Sigmoid colon (tissue), 7 donors: ENCODE data around the gene PAK5. TPM values are rescaled to one million over a fixed set of nuclear protein-coding genes. Genes with fewer than 3 reads are reported as not detected.

ENCODE experiments used
- DNase-seq: peaks from one replicate; pipeline ENCODE4 v3.0.0-alpha.2; 2019
- H3K27ac ChIP-seq, 4 donors: fragments of 200-600 bp; sonication (generic); one replicate each; pipeline ENCODE4 v1.5.1; 2016 to 2019; ENCODE audit warnings: mild to moderate bottlenecking in 1 of 4
- H3K27me3 ChIP-seq, 3 donors: fragments of 200-600 bp; sonication (generic); one replicate each; pipeline ENCODE4 v1.5.1; 2019; ENCODE audit warnings: mild to moderate bottlenecking in 1 of 3
- H3K36me3 ChIP-seq, 4 donors: fragments of 200-600 bp; sonication (generic); one replicate each; pipeline ENCODE4 v1.5.1; 2016 to 2019
- H3K4me1 ChIP-seq, 4 donors: fragments of 200-600 bp; sonication (generic); one replicate each; pipeline ENCODE4 v1.5.1; 2017 to 2019
- H3K4me3 ChIP-seq, 4 donors: fragments of 200-600 bp; sonication (generic); one replicate each; pipeline ENCODE4 v1.5.1; 2017 to 2019; ENCODE audit warnings: mild to moderate bottlenecking in 2 of 4, moderate library complexity in 1 of 4
- H3K9me3 ChIP-seq, 4 donors: fragments of 200-600 bp in 3 of 4; sonication (generic) in 3 of 4; one replicate each; pipeline versions ENCODE4 v1.5.1 to v1.6.1; 2013 to 2019
- CTCF ChIP-seq, 4 experiments: fragments of 450-650 bp in 3 of 4; fragments of 200-600 bp in 1 of 4; IDR thresholded peaks; one replicate each; pipeline ENCODE4 v1.5.1; 2016 to 2019; ENCODE audit warnings: antibody characterized with exemption in 4 of 4, mild to moderate bottlenecking in 3 of 4, moderate library complexity in 2 of 4
- EP300 ChIP-seq, 4 donors: sonication (generic); formaldehyde crosslinking; IDR thresholded peaks; one replicate each; pipeline ENCODE4 v1.6.1; 2017; ENCODE audit warnings: antibody characterized with exemption in 4 of 4
- POLR2A ChIP-seq, 2 donors: fragments of 450-650 bp; IDR thresholded peaks; one replicate each; pipeline ENCODE4 v1.6.1; 2016; ENCODE audit warnings: antibody characterized with exemption in 2 of 2, mild to moderate bottlenecking in 2 of 2, moderate library complexity in 2 of 2
- POLR2AphosphoS5 ChIP-seq, 4 donors: sonication (generic); formaldehyde crosslinking; IDR thresholded peaks; one replicate each; pipeline ENCODE4 v1.6.1; 2017; ENCODE audit warnings: antibody characterized with exemption in 4 of 4
- WGBS, 2 donors: extraction: QIAGEN DNeasy Blood & Tissue Kit; methylation state at CpG; one replicate each; pipeline ENCODE4 v1.1.7; 2013; 5-methylcytosine and 5-hydroxymethylcytosine counted together
- intact Hi-C: fragments of 100-400 bp; cut with DNase I; formaldehyde crosslinking; loops from one replicate; pipeline ENCODE4 v1.15.1; 2023
- polyA plus RNA-seq, 3 donors: library from polyadenylated mRNA; stranded (reverse); fragments of 200-250 nt; gene quantifications; one replicate each; pipeline ENCODE4 v1.2.3, GENCODE V29; 2013
- total RNA-seq, 4 donors: library from RNA; depleted of rRNA; stranded (reverse); fragments of >200 nt; gene quantifications; one replicate each; pipeline ENCODE4 v1.1.0, GENCODE V29; 2016
- donor health status: healthy with polysubstance abuse.
- donor health status: Bipolar disorder and iron deficiency.
- donor health status: healthy.

Gene PAK5
- total and polyA plus RNA-seq, 7 donors, result 0.03 to 0.36 (median 0.16) TPM; not detected in 2

DNA sequence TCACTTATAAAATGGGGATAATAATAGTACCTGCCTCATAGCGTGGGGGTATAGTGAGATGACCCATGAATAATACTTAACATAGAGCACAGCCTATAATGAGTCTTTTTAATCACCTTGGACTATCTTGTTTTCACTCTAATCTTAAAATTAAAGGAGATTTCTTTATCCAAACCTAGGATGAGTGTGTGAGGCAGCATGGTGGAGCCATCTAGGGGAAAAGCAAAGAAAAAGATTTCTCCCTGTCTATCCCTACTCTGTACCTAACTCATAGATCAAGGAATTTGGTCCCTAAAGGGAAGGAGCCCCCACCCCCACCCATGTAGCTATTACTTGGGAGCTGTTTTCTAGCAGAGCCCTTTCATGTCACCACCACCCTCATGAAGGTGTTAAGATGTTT lies 45.2 kb upstream of the PAK5 start:
- H3K4me3 ChIP-seq, result no peak overlapping the region
- H3K27ac ChIP-seq, result no peak overlapping the region
- H3K27me3 ChIP-seq, result no peaks in the 10 kb centered on the region
- no peaks in the 10 kb centered on the region for H3K4me1 ChIP-seq
- intact Hi-C loops, result no loop called here
- no peaks in the 10 kb centered on the region for H3K36me3 ChIP-seq
- WGBS, 2 donors, result 51 to 61% methylated on average over 1 of the region's 1 CpG
- TF ChIP-seq POLR2A (IDR thresholded peaks at IDR 0.05), result no peak
- no peak for TF ChIP-seq CTCF (IDR thresholded peaks at IDR 0.05)
- no peak for TF ChIP-seq EP300 (IDR thresholded peaks at IDR 0.05)
- TF ChIP-seq POLR2AphosphoS5 (IDR thresholded peaks at IDR 0.05), result no peak
- no peak for DNase-seq
- H3K9me3 ChIP-seq, result no peaks in the 10 kb centered on the region

- DNase-seq, result no peak
- intact Hi-C loops, result no loop called here
- 15 to 52% methylated on average over 3 of the region's 3 CpGs for WGBS, 2 donors
- Histone ChIP-seq H3K27me3 (no peaks in the 10 kb centered on the region), H3K4me1 (no peaks in the 10 kb centered on the region), H3K9me3 (no peaks in the 10 kb centered on the region), H3K27ac (no peak overlapping the region), H3K4me3 (no peak overlapping the region), H3K36me3 (no peaks in the 10 kb centered on the region)
- TF ChIP-seq CTCF (IDR thresholded peaks at IDR 0.05) (no peak), POLR2A (IDR thresholded peaks at IDR 0.05) (no peak), EP300 (IDR thresholded peaks at IDR 0.05) (no peak), POLR2AphosphoS5 (IDR thresholded peaks at IDR 0.05) (no peak)
These were observed 39.1 kb upstream of the PAK5 start for GRCh38 chr20:9877932-9878495.

- no peaks in the 10 kb centered on the region for H3K36me3 ChIP-seq
- H3K4me1 ChIP-seq, result no peaks in the 10 kb centered on the region
- intact Hi-C loops, result no loop called here
- no peaks in the 10 kb centered on the region for H3K9me3 ChIP-seq
- WGBS, 2 donors, result 72 to 79% methylated on average over 6 of the region's 6 CpGs
- H3K4me3 ChIP-seq, result no peak overlapping the region
- DNase-seq, result no peak
- H3K27ac ChIP-seq, result no peak overlapping the region
- TF ChIP-seq POLR2AphosphoS5 (IDR thresholded peaks at IDR 0.05) (no peak), POLR2A (IDR thresholded peaks at IDR 0.05) (no peak), EP300 (IDR thresholded peaks at IDR 0.05) (no peak), CTCF (IDR thresholded peaks at IDR 0.05) (no peak)
- H3K27me3 ChIP-seq, result no peaks in the 10 kb centered on the region
These were observed 28.5 kb upstream of the PAK5 start for GRCh38 chr20:9867196-9867980.

DNA sequence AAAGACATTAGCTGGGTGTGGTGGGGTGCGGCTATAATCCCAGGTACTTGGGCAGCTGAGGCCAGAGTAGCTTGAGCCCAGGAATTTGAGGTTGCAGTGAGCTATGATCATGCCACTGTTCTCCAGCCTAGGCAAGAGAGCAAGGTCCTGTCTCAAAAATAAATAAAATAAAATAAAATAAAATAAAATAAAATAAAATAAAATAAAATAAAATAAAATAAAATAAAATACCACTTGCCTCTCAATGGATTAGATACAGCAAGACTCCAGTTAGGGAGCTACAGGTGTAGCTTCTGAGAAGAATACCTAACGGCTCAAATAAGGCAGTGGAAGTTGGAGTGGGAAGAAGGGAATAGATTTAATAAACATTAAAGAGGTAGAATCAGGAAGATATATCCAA lies 13.7 kb upstream of the PAK5 start:
- WGBS, 2 donors, result 86 to 95% methylated on average over 2 of the region's 2 CpGs
- Histone ChIP-seq H3K4me3 (no peak overlapping the region), H3K4me1 (no peaks in the 10 kb centered on the region), H3K9me3 (no peaks in the 10 kb centered on the region), H3K27me3 (no peaks in the 10 kb centered on the region), H3K27ac (no peak overlapping the region), H3K36me3 (no peaks in the 10 kb centered on the region)
- DNase-seq, result no peak
- intact Hi-C loops, result no loop called here
- TF ChIP-seq POLR2AphosphoS5 (IDR thresholded peaks at IDR 0.05), result no peak
- no peak for TF ChIP-seq POLR2A (IDR thresholded peaks at IDR 0.05)
- TF ChIP-seq EP300 (IDR thresholded peaks at IDR 0.05), result no peak
- TF ChIP-seq CTCF (IDR thresholded peaks at IDR 0.05), result no peak
